NCI-H345 treated with DMSO at 0.1 percent for 48 hours (cell line): Measurements from ENCODE around the gene CFAP57.
A peak's percentile ranks its signal among the peaks of the same experiment; 100 is the strongest.

Experiments
- DNase-seq: peaks from one replicate; lab custom pipeline; 2025; ENCODE audit not compliant: unreplicated experiment; lab: John Stamatoyannopoulos, UW

Gene CFAP57

GRCh38 chr1:43253173-43253572, 81.0 kb downstream of the CFAP57 start:
- DNase-seq, result no peak

- DNase-seq, result no peak
These were observed 81.7 kb downstream of the CFAP57 start for GRCh38 chr1:43253876-43254275.

GRCh38 chr1:43255438-43256210, 83.5 kb downstream of the CFAP57 start:
- DNase-seq, result no peak

GRCh38 chr1:43256675-43257570, 84.8 kb downstream of the CFAP57 start:
- DNase-seq, result no peak

GRCh38 chr1:43258370-43258769, 86.2 kb downstream of the CFAP57 start:
- no peak for DNase-seq

- DNase-seq, result no peak
These were observed 93.3 kb downstream of the CFAP57 start for GRCh38 chr1:43265431-43265830.

- DNase-seq, result no peak
These were observed 94.8 kb downstream of the CFAP57 start for GRCh38 chr1:43266881-43267280.

- DNase-seq, result no peak
These were observed 95.2 kb downstream of the CFAP57 start for GRCh38 chr1:43267291-43267805.

- DNase-seq, result no peak
These were observed 95.8 kb downstream of the CFAP57 start for GRCh38 chr1:43267818-43268425.

- no peak for DNase-seq
These were observed 97.7 kb downstream of the CFAP57 start, which contains the start of gene TMEM125 for GRCh38 chr1:43269627-43270375. TSS of gene TMEM125 (plus strand) at chr1:43269983. CDS start at chr1:43272723, 2,740 bp downstream.

GRCh38 chr1:43270421-43271095, 98.4 kb downstream of the CFAP57 start:
- DNase-seq, result peak; percentile 45

GRCh38 chr1:43271186-43272118, 99.3 kb downstream of the CFAP57 start:
- no peak for DNase-seq

- no peak for DNase-seq
These were observed 100.0 kb downstream of the CFAP57 start for GRCh38 chr1:43272161-43272560.

GRCh38 chr1:43272576-43273571, 100.7 kb downstream of the CFAP57 start:
- DNase-seq, result no peak

- DNase-seq, result no peak
These were observed 101.6 kb downstream of the CFAP57 start for GRCh38 chr1:43273708-43274107.

- DNase-seq, result no peak
These were observed 102.1 kb downstream of the CFAP57 start for GRCh38 chr1:43274125-43274803.

GRCh38 chr1:43274804-43275180, 102.7 kb downstream of the CFAP57 start:
- no peak for DNase-seq
